Loucy (cell line): Measurements from ENCODE around the gene NFIL3.

Experiments
- CTCF ChIP-seq: fragments of 200-600 bp; sonication (generic); conservative IDR thresholded peaks from 2 replicates; pipeline ENCODE4 v1.5.1; 2014; ENCODE audit warnings: mild to moderate bottlenecking, antibody characterized with exemption, low read length
- EZH2phosphoT487 ChIP-seq: fragments of 200-600 bp; IDR thresholded peaks from 2 replicates; pipeline ENCODE4 v1.6.1; 2018; ENCODE audit warnings: antibody characterized with exemption, mild to moderate bottlenecking, moderate library complexity, borderline replicate concordance

- TF ChIP-seq CTCF (no peak), EZH2phosphoT487 (no peak)
Measured at GRCh38 chr9:91443994-91444392, 20.4 kb upstream of the NFIL3 start.
